SW 1271 (cell line): ENCODE measurements around the gene LAIR2.
"Not testable (repeated sequence)": the region's sequence is repeated elsewhere in the genome, so short reads cannot be mapped to it uniquely, and the experiment has no call there.

Experiments
- DNase-seq, 2 experiments: peaks; one replicate each; lab custom pipeline; 2025; lab: John Stamatoyannopoulos, UW

The LAIR2 gene

DNA sequence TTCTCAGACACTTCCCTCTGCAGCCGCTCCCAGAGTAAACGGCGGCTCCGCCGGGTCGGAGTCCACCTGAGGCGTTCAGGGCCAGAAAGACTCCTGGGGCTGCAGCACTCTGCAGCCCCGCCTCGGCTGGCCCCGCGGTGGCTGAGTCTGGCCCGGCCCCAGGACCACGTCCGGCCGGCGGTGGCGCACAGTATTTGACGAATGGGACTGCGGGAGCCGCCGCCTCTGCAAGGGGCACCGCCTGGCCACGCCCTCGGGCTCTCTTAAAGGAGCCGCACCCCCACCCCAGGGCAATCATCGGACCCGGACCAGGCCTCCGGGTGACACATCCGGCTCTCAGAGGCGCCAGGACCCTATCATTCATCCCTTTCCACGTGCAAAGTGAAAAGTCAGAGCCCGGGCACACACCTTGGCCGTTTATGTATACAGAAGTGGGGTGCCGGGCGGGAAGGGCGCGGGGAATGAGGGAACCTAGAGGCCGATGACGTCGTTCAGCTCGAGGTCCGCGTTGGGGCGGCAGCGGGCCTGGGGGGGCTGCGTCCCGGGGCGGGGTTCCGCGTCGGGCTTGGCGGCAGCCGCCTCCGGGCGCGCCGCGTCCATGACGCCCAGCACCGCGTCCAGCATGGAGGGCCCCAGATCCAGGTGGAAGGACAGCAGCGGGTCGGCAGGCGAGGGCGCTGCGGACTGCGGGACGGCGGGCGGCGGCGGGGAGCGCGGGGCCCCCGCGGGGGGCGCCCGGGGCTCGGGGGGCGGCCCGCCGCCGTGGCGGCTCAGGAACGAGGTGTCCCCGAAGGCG is 37.8 kb upstream of the LAIR2 start:
- peak in 1 of 2 experiments; percentile 84 for DNase-seq

DNA sequence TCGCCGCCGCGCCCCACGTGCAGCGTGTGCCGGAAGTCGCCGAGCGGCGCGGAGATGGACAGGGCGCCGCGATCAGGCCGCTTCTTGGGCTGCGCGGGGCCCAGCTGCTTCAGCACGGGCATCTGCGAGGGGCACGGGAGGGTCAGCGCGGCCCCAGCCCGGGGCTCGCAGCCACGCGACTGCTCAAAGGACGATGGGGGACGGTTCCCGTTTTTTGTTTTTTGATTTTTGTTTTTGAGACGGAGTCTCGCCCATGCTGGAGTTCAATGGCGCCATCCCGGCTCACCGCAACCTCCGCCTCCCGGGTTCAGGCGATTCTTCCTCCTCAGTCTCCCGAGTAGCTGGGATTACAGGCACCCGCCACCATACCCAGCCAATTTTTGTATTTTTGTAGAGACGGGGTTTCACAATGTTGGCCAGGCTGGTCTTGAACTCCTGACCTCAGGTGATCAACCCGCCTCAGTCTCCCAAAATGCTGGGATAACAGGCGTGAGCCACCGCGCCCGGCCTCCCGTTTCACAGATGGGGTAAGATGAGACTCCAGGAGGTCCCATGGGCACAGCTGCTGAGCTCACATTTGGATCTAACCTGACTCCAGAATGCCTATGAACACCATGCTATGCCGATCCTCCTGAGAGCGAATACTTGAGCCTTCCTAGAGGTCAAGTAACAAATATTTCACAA is 37.1 kb upstream of the LAIR2 start:
- DNase-seq = no peak

DNA sequence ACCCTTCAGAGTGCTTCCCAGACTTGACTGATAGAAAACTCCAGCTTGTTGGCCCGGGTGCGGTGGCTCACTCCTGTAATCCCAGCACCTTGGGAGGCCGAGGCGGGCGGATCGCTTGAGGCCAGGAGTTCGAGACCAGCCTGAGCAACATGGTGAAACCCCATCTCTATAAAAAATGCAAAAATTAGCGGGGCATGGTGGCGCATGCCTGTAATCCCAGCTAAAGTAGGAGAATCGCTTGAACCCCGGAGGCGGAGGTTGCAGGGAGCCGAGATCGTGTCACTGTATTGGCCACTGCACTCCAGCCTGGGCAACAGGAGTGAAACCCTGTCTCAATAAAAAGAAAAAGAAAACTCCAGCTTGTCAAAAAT is 36.5 kb upstream of the LAIR2 start:
- DNase-seq = not testable (repeated sequence)

DNA sequence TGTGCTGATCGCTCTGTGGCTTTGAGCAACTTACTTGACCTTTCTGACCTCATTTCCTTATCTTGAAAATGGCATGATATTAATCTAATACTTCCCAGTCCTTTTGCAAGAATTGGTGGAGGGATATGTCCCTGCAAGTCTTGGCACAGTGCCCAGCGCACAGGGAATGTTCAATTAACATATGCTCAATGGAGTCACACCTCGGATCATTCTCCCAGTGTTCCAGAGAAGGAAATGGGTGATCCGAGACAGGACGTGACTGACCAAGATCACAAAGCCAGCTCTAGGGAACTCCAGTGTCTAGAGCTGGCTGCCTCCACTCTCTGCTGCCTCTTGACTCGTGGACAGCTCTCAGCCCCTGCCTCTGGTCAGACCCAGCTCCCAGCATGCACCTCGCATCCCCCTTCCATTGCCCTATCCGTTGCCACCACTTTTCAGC is 33.1 kb upstream of the LAIR2 start:
- DNase-seq = no peak

DNA sequence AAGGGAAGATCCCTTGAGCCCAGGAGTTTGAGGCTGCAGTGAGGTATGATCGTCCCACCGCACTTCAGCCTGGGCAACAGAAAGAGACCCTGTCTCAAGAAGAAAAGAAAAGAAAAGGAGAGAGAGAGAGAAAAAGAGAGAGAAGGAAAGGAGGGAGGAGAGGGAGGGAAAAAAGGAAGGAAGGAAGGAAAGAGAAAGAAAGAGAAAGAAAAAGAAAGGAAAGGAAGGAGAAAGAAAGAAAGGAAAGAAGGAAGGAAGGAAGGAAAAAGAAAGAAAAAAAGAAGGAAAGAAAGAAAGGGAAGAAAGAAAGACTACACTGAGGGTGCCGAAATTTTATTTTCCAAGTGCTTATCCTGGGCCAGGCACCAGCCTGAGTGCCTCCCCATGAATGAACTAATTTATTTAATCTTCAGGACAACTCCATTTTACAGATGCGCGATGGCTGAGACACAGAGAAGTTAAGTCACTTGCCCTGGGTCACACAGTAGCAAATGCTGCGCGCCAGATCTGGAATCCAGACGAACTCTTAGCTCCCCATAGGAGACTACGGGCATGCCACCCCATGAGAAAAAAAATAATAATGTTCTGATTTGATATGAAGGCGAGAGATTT is 32.2 kb upstream of the LAIR2 start:
- no peak for DNase-seq

DNA sequence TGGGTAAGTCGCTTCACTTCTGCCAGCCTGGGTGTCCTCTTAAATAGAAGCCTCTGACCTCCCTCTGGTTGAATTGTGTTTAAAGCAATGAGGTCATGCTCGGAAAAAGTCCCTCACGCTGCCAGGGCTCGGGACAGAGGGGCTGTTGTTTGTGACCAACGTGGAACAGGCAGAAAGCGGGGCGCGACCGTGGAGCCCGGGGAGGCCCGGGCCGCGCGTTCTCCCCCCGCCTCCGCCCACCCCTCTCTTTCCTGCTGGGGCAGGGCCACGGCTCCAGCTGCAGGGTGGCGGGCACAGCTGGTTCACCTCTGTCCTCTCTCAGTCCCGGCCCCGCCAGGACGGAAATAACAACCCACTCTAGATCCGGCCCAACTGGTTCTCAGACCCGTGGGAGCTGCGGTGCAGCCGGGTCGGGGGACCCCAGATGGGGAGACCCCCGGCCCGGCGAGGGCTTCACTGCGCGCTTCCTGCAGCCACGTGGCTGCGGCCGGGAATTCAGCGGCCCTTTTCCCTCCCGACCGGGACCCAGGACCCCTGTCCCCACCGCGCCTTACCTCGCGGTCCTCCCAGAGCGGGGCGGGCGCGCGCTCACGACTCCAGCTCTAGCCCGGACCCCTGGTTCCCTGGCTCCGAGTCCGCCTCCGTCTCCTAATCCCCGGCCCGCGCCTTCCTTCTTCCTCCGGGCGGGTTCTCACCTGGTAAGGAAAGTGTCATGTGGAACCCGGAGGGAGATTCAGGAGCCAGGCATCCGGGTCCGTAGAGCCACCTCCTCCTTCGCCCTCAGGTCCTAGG is 31.4 kb upstream of the LAIR2 start:
- no peak for DNase-seq

DNA sequence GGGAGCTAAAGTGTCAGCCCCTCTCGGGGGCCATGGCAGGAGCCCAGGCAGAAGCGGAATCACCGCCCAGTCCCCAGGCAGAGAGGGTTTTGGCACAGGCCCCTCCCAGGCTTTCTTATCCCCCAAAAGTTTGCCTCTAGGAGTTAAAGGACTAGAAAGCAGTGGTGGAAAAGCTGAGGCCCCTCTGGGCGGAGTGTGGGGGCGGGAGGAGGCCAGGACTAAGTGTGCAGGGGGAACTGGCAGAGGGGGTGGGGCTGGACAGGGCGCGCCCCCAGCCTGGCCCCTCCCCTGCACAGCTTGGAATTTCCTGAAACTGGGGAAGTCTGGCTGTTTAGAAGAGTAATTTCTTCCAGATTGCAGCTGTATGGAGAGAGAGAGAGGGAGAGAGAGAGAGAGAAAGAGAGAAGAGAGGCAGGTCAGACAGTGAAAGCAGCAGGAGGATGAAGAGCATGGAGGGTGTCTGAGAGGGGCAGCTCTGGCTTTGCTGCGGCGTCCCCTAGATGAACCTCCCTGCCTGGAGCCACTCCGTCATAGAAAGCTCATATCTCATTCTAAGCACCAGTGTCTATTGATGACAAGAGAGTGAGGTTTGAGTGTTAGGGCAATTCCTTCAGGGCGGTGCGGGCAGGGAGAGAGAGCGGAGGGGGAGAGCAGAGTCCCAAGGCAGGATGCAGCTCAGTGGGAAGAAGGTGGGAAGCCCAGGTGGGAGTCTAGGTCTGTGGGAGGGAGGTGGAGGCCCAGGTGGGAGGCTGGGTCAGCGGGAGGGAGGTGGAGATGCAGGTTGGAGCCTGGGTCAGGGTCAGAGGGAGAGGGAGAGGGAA is 29.4 kb upstream of the LAIR2 start, which contains the start of gene CDC42EP5:
Gene CDC42EP5, minus strand, starts transcription at position 226 of the 821 bp plus-strand sequence. CDS start 7,749 bp downstream, outside the sequence.
- no peak for DNase-seq

DNA sequence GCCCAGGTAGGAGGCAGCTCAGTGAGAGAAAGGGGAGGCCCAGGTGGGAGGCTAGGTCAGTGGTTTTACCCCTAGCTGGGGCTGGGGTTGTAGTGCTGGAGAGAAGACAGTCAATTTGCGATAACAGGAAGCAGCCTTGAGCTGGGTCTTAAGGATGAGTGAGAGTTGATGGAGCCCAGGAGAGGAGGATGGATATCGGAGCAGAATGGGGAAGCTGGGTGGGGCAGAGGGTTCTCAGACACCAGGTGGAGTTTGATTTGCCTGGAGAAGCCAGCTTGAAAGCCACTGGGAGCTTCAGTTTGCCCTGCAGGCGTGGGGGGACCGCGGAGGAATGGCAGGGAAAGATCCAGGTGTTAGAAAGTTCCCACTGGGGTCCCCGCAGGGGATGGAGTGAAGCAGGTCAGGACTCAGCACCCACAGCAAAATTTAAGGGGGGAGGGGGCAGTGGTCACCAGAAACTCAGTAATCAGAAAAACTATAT is 28.7 kb upstream of the LAIR2 start:
- no peak for DNase-seq

DNA sequence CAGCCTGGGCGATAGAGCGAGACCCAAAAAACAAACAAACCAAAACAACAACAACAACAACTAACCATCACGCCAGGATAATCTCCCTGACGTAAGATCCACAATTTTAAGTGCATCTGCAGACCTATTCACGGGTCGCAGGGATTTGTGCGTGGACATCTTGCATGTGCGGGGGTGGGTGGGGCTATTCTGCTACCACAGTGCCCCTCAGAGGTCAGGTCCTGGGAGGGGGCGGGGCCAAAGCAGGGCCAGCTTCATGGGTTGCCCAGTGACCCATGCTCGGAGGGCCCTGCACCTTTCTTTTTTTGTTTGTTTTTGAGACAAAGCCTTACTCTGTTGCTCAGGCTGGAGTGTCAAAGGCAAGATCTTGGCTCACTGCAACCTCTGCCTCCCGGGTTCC is 26.9 kb upstream of the LAIR2 start:
- DNase-seq = no peak

DNA sequence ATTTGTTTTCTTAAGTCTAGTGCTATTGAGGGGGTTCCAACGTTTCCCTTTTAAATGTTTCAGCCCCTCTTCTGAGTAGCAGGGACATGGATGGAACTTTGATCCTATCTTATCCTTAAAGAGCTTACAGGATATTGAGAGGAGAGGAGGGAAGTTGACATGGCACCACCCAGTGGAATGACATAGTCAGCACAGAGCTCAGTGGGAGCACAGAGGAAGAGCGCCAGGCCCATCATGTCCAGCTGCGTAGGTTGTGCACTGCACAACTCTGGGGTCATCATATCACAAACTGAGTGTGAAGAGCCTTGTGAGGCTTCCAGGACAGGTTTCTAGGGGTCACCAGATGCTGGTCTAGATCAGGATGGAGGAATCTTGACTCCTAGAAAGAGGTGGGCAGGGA is 25.0 kb upstream of the LAIR2 start:
- DNase-seq = no peak

DNA sequence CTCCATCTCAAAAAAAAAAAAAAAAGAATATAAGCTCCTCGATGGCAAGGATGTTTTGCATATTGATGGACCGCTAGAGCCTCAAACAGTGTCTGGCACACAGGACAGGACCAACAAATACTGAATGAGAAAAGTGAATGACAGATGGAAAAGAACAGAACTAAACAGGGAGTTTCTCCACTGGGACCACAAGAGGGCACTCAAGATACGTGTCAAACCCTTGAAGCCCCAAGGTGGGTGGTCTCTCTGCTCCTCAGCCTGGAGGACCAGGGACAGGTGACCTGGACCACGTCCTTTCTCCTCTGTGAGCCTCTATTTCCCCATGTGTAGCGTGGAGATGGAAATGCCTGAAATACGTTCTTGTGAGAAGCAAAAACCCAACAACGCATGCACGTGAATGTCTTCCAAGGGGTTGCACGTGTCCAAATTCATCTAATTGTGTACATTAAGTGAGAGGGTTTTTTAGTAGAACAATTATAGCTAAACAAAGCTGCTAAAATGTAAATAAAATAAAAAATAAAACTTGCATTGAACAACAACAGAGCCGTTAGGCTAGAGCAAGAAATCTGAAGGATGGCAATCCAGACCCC is 23.9 kb upstream of the LAIR2 start:
- peak in 1 of 2 experiments; percentile 39 for DNase-seq

DNA sequence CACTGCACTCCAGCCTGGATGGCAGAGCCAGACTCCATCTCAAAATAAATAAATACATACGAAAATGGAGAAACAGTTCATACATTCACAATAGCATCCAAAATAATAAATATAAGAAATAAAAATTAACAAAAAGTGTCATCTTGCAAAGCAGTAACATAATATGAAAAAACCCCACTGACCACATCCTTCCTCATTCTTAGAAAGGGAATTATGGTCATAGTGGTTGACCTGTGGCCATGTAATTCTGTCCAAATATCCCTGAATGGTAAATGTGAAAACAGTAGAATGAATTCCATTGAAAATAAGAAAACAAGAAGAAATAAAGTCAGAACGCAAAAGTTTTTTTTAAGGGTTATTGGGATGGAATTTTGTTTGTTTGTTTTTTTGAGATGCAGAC is 22.6 kb upstream of the LAIR2 start:
- DNase-seq = no peak

DNA sequence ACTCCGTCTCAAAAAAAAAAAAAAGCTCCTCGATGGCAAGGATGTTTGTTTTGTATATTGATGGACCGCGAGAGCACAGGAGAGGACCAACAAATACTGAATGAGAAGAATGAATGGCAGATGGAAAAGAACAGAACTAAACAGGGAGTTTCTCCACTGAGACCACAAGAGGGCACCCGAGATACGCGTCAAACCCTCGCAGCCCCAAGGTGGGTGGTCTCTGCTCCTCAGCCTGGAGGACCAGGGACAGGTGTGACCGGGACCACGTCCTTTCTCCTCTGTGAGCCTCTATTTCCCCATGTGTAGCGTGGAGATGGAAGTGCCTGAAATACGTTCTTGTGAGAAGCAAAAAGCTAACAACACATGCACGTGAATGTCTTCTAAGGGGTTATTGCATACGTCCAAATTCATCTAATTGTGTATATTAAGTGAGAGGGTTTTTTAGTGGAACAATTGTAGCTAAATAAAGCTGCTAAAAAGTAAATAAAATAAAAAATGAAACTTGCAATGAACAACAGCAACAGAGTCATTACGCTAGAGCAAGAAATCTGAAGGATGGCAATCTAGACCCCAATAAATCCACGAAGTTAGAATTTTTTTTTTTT is 21.2 kb upstream of the LAIR2 start:
- peak in 1 of 2 experiments; percentile 32 for DNase-seq

DNA sequence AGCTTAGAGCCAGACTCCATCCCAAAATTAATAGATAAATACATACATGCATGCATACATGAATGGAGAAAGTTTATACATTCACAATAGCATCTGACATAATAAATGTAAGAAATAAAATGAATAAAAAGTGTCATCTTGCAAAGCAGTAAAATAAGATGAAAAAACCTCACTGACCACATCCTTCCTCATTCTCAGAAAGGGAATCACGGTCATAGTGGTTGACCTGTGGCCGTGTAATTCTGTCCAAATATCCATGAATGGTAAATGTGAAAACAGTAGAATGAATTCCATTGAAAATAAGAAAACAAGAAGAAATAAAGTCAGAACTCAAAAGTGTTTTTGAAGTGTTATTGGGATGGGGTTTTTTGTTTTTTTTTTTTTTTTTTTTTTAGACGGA is 19.7 kb upstream of the LAIR2 start:
- DNase-seq = no peak

DNA sequence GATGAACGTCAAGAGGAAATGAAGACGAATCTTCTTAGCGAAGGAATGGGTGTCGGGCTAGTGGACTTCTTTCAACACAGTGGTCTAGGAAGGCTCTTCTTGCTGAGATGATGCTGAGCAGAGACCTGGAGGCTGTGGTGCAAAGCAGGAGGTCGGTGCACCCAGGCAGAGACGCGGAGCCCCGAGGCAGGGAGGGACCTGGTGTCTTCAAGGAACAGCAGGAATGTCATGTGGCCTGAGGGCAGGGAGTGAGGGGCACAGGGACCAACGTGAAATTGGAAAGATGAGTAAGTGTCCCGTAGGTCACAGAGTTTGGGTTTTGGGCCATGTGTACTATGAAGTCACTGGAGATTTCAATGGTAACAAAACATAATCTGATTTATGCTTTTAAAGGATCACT is 18.2 kb upstream of the LAIR2 start:
- no peak for DNase-seq

DNA sequence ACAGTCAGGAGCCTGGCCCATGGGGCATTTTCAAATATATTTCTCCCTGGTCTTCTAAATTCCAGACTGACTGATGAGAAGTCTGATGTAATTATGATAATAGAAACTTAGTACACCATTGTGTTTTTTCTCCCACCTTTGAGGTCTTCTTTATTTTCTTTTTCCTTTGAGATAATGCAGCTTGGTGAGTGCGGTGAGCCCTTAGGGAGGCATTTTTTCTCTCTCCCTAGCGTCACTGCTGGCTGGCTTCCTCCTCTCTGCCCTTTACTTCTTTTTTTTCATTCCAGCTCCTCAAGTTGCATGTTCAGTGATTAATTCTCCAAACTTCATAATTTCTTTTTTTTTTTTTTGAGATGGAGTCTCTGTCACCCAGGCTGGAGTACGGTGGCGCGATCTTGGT is 16.8 kb upstream of the LAIR2 start:
- no peak for DNase-seq

DNA sequence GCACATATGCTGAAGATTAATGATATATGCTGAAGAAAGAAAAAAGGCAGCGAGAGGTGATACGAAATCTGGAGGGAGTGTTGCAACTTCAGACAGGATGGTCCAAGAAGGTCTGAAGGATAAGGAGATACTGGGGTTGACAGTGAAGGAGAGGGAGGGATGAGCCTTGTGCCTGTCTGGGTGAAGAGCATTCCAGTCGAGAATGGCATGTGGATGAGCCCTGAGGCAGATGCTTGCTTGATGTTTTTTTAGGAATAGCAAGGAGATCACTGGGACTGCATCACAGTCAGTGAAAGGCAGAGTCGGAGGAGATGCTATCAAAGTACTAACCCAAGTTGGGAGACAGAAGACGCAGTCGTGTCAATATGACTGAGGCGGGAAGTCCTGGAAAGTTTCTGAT is 13.3 kb upstream of the LAIR2 start:
- DNase-seq = no peak

DNA sequence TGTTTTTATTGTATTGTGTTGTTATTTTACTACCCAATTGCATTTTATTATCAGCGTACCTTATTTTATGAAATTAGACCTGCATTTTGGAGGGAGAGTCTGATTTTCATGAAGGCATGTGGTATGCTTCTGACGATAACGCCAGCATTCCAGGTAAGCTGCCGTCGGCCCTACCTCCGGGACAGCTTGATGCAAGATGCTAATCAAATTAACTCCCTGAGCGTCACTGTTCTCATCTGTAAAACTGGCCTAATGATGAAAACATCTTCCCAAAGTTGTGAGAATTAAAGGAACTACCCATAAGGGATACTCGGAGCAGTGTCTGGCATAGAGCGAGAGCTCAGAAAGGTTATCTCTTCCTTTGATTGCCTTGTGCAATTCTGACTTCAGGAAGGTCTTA is 12.9 kb upstream of the LAIR2 start:
- no peak for DNase-seq

DNA sequence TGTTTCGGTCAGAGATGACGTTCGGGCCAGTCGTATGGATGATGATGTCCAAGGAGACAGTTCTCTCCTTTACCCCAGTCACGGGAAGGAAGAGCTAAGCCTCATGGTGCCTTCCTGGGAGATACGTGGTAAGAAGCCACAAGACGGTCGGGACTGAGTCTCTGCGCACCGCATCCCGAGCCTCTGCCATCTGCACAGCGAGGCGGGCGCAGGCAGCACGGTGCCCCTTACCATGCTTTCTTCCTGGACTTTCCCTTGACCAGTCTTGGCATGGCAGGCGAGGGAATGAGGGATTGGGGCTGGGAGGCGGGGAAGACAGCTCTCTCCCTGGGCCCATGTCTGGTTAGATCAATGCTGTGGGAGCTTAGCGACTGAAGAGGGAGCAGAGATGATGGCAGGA is 10.1 kb upstream of the LAIR2 start:
- no peak for DNase-seq

DNA sequence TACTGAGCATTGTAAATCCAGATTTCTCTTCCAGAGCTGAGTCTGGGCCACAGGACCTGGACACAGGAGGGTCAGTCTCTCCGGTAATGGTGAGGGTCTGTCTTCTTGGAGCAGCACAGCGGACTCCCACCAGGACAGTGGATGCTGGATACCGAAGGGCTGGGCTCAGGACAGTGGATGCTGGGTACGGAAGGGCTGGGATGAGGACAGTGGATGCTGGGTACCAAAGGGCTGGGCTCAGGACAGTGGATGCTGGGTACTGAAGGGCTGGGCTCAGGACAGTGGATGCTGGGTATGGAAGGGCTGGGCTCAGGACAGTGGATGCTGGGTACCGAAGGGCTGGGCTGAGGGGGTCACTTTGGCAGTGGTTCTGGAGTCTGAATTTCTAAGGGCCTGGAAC is 9.6 kb upstream of the LAIR2 start:
- not testable (repeated sequence) for DNase-seq
